H9 (cell line): ENCODE results near the gene CFAP119. TPM values are rescaled to one million over a fixed set of nuclear protein-coding genes. Genes with fewer than 3 reads are reported as not detected.

Source experiments
- DNase-seq: peaks from one replicate; pipeline ENCODE4 v3.0.0-alpha.2; 2017
- H2AFZ ChIP-seq: one replicate; pipeline ENCODE4 v1.6.1; 2013; ENCODE audit warnings: mild to moderate bottlenecking, low read length, control low read depth, moderate library complexity
- H2AK5ac ChIP-seq: 2 replicates; pipeline ENCODE4 v1.6.1; 2013; ENCODE audit warnings: low read length, control low read depth, mixed read lengths; ENCODE audit not compliant: insufficient read length
- H2BK120ac ChIP-seq: one replicate; pipeline ENCODE4 v1.6.1; 2013; ENCODE audit warnings: low read depth, mild to moderate bottlenecking, low read length, control low read depth, inconsistent platforms; ENCODE audit not compliant: poor library complexity, severe bottlenecking
- H2BK12ac ChIP-seq: 2 replicates; pipeline ENCODE4 v1.6.1; 2013; ENCODE audit warnings: low read length, control low read depth, mixed read lengths, low read depth; ENCODE audit not compliant: insufficient read length
- H2BK15ac ChIP-seq: 2 replicates; pipeline ENCODE4 v1.6.1; 2013; ENCODE audit warnings: low read depth, low read length, control low read depth
- H2BK20ac ChIP-seq: one replicate; pipeline ENCODE4 v1.6.1; 2013; ENCODE audit warnings: low read depth, mild to moderate bottlenecking, low read length, control low read depth, inconsistent platforms; ENCODE audit not compliant: poor library complexity, severe bottlenecking
- H2BK5ac ChIP-seq: 2 replicates; pipeline ENCODE4 v1.6.1; 2013; ENCODE audit warnings: low read length, control low read depth, mixed read lengths; ENCODE audit not compliant: insufficient read length
- H3K14ac ChIP-seq: 2 replicates; pipeline ENCODE4 v1.6.1; 2013; ENCODE audit warnings: low read length, control low read depth; ENCODE audit not compliant: insufficient read depth
- H3K18ac ChIP-seq: 2 replicates; pipeline ENCODE4 v1.6.1; 2013; ENCODE audit warnings: low read depth, mild to moderate bottlenecking, mixed read lengths, low read length, control low read depth; ENCODE audit not compliant: insufficient read length
- H3K23ac ChIP-seq: 2 replicates; pipeline ENCODE4 v1.6.1; 2013; ENCODE audit warnings: low read length, control low read depth, mixed read lengths, low read depth; ENCODE audit not compliant: insufficient read length
- H3K23me2 ChIP-seq: 2 replicates; pipeline ENCODE4 v1.6.1; 2013; ENCODE audit warnings: low read depth, mild to moderate bottlenecking, mixed read lengths, low read length, control low read depth; ENCODE audit not compliant: insufficient read length, poor library complexity, severe bottlenecking
- H3K27ac ChIP-seq: 2 replicates; pipeline ENCODE4 v1.5.1; 2013; ENCODE audit warnings: low read length, control low read depth, mixed read lengths, low read depth; ENCODE audit not compliant: insufficient read length
- H3K27me3 ChIP-seq: 2 replicates; pipeline ENCODE4 v1.6.1; 2013; ENCODE audit warnings: low read length, control low read depth, inconsistent platforms; ENCODE audit not compliant: insufficient read depth
- H3K4ac ChIP-seq: 2 replicates; pipeline ENCODE4 v1.6.1; 2013; ENCODE audit warnings: low read depth, mild to moderate bottlenecking, control low read depth, inconsistent platforms, low read length, moderate library complexity
- H3K4me1 ChIP-seq: 2 replicates; pipeline ENCODE4 v1.6.1; 2013; ENCODE audit warnings: low read length, control low read depth, inconsistent platforms; ENCODE audit not compliant: insufficient read depth
- H3K4me2 ChIP-seq: 2 replicates; pipeline ENCODE4 v1.6.1; 2013; ENCODE audit warnings: low read length, control low read depth, mixed read lengths; ENCODE audit not compliant: insufficient read length, insufficient read depth
- H3K56ac ChIP-seq: 2 replicates; pipeline ENCODE4 v1.6.1; 2013; ENCODE audit warnings: low read depth, mild to moderate bottlenecking, mixed read lengths, low read length, control low read depth; ENCODE audit not compliant: insufficient read length
- H3K79me1 ChIP-seq: 2 replicates; pipeline ENCODE4 v1.6.1; 2013; ENCODE audit warnings: low read depth, mild to moderate bottlenecking, moderate library complexity, low read length, control low read depth, inconsistent platforms; ENCODE audit not compliant: insufficient read depth, poor library complexity, severe bottlenecking
- H3K79me2 ChIP-seq: 2 replicates; pipeline ENCODE4 v1.6.1; 2013; ENCODE audit warnings: low read length, control low read depth, inconsistent platforms; ENCODE audit not compliant: insufficient read depth
- H3K9ac ChIP-seq: 2 replicates; pipeline ENCODE4 v1.6.1; 2013; ENCODE audit warnings: low read length, control low read depth, mixed read lengths; ENCODE audit not compliant: insufficient read length; ENCODE audit errors: extremely low read depth
- H3K9me3 ChIP-seq: one replicate; pipeline ENCODE4 v1.6.1; 2013; ENCODE audit warnings: low read depth, low read length, inconsistent platforms; ENCODE audit not compliant: control insufficient read depth
- H3T11ph ChIP-seq: one replicate; pipeline ENCODE4 v1.6.1; 2013; ENCODE audit warnings: mild to moderate bottlenecking, low read length, control low read depth, inconsistent platforms
- H4K20me1 ChIP-seq: one replicate; pipeline ENCODE4 v1.6.1; 2013; ENCODE audit not compliant: control insufficient read depth, insufficient read length, insufficient read depth
- H4K5ac ChIP-seq: 2 replicates; pipeline ENCODE4 v1.6.1; 2013; ENCODE audit warnings: low read depth, mild to moderate bottlenecking, mixed read lengths, low read length, control low read depth; ENCODE audit not compliant: insufficient read length
- H4K8ac ChIP-seq: replicated peaks from 2 replicates; pipeline ENCODE4 v1.6.1; 2013; ENCODE audit warnings: low read length, control low read depth, mixed read lengths, low read depth; ENCODE audit not compliant: insufficient read length
- H4K91ac ChIP-seq: 2 replicates; pipeline ENCODE4 v1.6.1; 2013; ENCODE audit warnings: low read depth, mild to moderate bottlenecking, moderate library complexity, mixed read lengths, low read length, control low read depth; ENCODE audit not compliant: insufficient read length
- H3K27ac Mint-ChIP-seq, 3 experiments: 2 replicates in 2 of 3; 3 replicates in 1 of 3; pipeline ENCODE4 v1.8.0; 2020 to 2021; ENCODE audit warnings: mixed read lengths in 3 of 3, mild to moderate bottlenecking in 1 of 3, moderate library complexity in 1 of 3
- H3K27me3 Mint-ChIP-seq: 2 replicates; pipeline ENCODE4 v1.8.0; 2021; ENCODE audit warnings: low read depth, mild to moderate bottlenecking, moderate library complexity, mixed read lengths
- H3K36me3 Mint-ChIP-seq, 3 experiments: 2 replicates in 2 of 3; 3 replicates in 1 of 3; pipeline ENCODE4 v1.8.0; 2020 to 2021; ENCODE audit warnings: low read depth in 3 of 3, mixed read lengths in 3 of 3; ENCODE audit not compliant: insufficient read depth in 1 of 3
- H3K4me1 Mint-ChIP-seq, 2 experiments: 2 replicates each; pipeline ENCODE4 v1.8.0; 2020; ENCODE audit warnings: mixed read lengths in 2 of 2
- H3K4me3 Mint-ChIP-seq, 2 experiments: 2 replicates in 1 of 2; 3 replicates in 1 of 2; pipeline ENCODE4 v1.8.0; 2020 to 2021; ENCODE audit warnings: mild to moderate bottlenecking in 2 of 2, mixed read lengths in 2 of 2, moderate library complexity in 1 of 2
- H3K9me3 Mint-ChIP-seq, 2 experiments: 2 replicates in 1 of 2; 3 replicates in 1 of 2; pipeline ENCODE4 v1.8.0; 2020; ENCODE audit warnings: mild to moderate bottlenecking in 2 of 2, mixed read lengths in 2 of 2, moderate library complexity in 1 of 2
- WGBS: extraction: QIAGEN DNeasy Blood & Tissue Kit; methylation state at CpG from one replicate; pipeline ENCODE4 v1.1.7; 2013; ENCODE audit warnings: missing lambda C conversion rate, low lambda C conversion rate, mixed read lengths; ENCODE audit not compliant: insufficient read length; ENCODE audit errors: extremely low coverage; 5-methylcytosine and 5-hydroxymethylcytosine counted together
- total RNA-seq: library from RNA; stranded (reverse); gene quantifications from 2 replicates; pipeline ENCODE4 v1.2.1, GENCODE V29; 2021
- TF ChIP-seq, protein P1 (sequence below): fragments of 200-600 bp; sonication (generic); conservative IDR thresholded peaks from 3 replicates; pipeline ENCODE4 v1.8.0; 2021; ENCODE audit warnings: antibody characterized with exemption, mild to moderate bottlenecking

The CFAP119 gene
- total RNA-seq, 1 experiment from 2014 or later: 5.4 TPM

DNA sequence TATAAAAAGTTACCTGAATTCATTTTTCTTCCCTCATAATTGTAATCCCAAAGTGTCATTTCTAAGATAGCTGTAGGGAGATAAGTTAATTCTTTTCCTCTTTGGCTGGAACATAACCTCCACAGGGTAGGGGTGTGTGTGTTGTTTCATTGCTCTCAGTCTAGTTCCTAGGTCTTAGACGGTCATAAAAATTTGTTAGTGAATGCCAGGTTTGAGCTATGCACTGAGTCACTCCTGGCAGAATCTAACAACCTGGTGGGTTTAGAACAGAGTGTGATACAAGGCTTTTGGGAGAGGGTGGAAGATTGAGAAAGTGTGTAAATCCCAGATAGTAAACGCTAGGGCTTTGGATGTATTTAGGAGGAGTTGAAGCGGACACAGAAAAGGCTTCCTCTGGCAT is 14.5 kb downstream of the CFAP119 start:
- H3K27ac Mint-ChIP-seq: peak overlapping the region; percentile 24 to 95 (median 67)
- H3K27me3 Mint-ChIP-seq: no peaks in the 10 kb centered on the region
- no peak overlapping the region for H2BK5ac ChIP-seq
- no peak overlapping the region for H3K23ac ChIP-seq
- peaks cover 6 to 47% (median 29%) of the 10 kb centered on the region in 3 experiments; a peak in 6 of 7 replicates for H3K36me3 Mint-ChIP-seq
- H3K18ac ChIP-seq: no peak overlapping the region
- peaks cover 0 to 1% of the 10 kb centered on the region in 2 experiments; a peak in 1 of 5 replicates for H3K9me3 Mint-ChIP-seq
- no peaks in the 10 kb centered on the region for H3K9me3 ChIP-seq
- DNase-seq: no peak
- peaks cover 4% of the 10 kb centered on the region; the same call in 1 of the 2 replicates for H3K79me2 ChIP-seq
- H4K8ac ChIP-seq: no peak overlapping the region
- no peak overlapping the region for H3T11ph ChIP-seq
- peak overlapping the region; percentile 97 for H3K4me3 Mint-ChIP-seq
- no peak overlapping the region for H3K27ac ChIP-seq
- H4K20me1 ChIP-seq: no peaks in the 10 kb centered on the region
- TF ChIP-seq, protein P1, sequence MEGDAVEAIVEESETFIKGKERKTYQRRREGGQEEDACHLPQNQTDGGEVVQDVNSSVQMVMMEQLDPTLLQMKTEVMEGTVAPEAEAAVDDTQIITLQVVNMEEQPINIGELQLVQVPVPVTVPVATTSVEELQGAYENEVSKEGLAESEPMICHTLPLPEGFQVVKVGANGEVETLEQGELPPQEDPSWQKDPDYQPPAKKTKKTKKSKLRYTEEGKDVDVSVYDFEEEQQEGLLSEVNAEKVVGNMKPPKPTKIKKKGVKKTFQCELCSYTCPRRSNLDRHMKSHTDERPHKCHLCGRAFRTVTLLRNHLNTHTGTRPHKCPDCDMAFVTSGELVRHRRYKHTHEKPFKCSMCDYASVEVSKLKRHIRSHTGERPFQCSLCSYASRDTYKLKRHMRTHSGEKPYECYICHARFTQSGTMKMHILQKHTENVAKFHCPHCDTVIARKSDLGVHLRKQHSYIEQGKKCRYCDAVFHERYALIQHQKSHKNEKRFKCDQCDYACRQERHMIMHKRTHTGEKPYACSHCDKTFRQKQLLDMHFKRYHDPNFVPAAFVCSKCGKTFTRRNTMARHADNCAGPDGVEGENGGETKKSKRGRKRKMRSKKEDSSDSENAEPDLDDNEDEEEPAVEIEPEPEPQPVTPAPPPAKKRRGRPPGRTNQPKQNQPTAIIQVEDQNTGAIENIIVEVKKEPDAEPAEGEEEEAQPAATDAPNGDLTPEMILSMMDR: no peak
- H4K5ac ChIP-seq: peak overlapping the region; percentile 10
- no peaks in the 10 kb centered on the region for H3K27me3 ChIP-seq
- no peak overlapping the region for H2BK15ac ChIP-seq
- no CpG with 5 or more reads among the region's 3 CpGs for WGBS
- H3K56ac ChIP-seq: no peak overlapping the region
- no peak overlapping the region for H2AFZ ChIP-seq
- H3K4me1 Mint-ChIP-seq: peaks cover 7 to 16% of the 10 kb centered on the region in 2 experiments
- H3K4ac ChIP-seq: no peak overlapping the region
- peaks cover 5% of the 10 kb centered on the region for H3K23me2 ChIP-seq
- no peak overlapping the region for H4K91ac ChIP-seq
- H3K4me1 ChIP-seq: no peaks in the 10 kb centered on the region
- no peak overlapping the region for H2BK20ac ChIP-seq
- no peak overlapping the region for H2AK5ac ChIP-seq
- H2BK12ac ChIP-seq: no peak overlapping the region
- no peak overlapping the region for H2BK120ac ChIP-seq
- H3K4me2 ChIP-seq: peak overlapping the region; percentile 56
- no peak overlapping the region for H3K14ac ChIP-seq
- peak overlapping the region; percentile 84 for H3K9ac ChIP-seq
- peaks cover 2% of the 10 kb centered on the region for H3K79me1 ChIP-seq
